NB4 (cell line): Measurements from ENCODE around the gene KCNH4.

Experiments
- POLR2A ChIP-seq: IDR thresholded peaks from 2 replicates; pipeline ENCODE4 v1.6.1; 2011; ENCODE audit warnings: mild to moderate bottlenecking; ENCODE audit not compliant: insufficient read length; ENCODE audit errors: extremely low read depth
- TF ChIP-seq, protein P1 (sequence below): IDR thresholded peaks from one replicate; pipeline ENCODE4 v1.5.1; 2012; ENCODE audit warnings: low read depth, low read length
- TF ChIP-seq, protein P2 (sequence below): IDR thresholded peaks from 2 replicates; pipeline ENCODE4 v1.6.1; 2011; ENCODE audit warnings: low read depth, low read length

DNA sequence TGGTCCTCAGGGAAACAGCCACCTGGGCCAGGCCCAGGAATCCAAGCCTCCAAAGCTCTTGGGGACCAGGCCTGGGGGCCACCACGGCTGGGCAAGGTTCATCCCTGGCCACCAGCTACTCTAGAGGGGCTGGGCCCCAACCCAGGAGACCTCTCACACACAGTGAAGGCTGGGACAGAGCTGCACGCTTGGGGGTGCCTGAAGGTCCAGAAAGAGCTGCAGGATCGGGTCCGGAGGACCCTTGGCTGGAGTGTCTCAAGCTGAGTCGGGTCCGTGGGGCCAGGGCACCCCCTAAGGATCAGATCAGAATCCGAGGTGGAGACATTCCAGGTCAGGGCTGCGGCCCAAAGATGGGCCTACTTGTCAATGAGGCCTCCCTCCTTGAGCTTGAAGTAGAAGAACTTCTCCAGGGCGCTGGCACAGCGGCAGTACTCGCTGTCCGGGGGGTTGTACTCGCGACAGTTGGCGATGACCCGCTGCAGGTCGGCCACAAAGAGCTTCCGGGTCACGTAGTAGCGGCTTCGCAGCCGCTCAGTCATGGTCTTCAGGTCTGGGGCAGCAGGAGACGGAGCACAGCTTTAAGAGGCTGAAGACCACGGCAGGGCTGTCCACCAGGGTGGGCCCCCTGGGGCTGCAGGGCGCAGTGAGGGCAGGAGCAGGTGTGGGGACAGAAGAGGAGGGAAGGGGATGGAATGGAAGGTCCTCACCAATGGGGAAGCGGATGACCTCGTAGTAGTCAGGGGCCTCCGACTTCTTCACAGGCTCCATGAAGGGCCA lies 67.5 kb downstream of the KCNH4 start:
- TF ChIP-seq, protein P1, sequence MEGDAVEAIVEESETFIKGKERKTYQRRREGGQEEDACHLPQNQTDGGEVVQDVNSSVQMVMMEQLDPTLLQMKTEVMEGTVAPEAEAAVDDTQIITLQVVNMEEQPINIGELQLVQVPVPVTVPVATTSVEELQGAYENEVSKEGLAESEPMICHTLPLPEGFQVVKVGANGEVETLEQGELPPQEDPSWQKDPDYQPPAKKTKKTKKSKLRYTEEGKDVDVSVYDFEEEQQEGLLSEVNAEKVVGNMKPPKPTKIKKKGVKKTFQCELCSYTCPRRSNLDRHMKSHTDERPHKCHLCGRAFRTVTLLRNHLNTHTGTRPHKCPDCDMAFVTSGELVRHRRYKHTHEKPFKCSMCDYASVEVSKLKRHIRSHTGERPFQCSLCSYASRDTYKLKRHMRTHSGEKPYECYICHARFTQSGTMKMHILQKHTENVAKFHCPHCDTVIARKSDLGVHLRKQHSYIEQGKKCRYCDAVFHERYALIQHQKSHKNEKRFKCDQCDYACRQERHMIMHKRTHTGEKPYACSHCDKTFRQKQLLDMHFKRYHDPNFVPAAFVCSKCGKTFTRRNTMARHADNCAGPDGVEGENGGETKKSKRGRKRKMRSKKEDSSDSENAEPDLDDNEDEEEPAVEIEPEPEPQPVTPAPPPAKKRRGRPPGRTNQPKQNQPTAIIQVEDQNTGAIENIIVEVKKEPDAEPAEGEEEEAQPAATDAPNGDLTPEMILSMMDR, result no peak
- TF ChIP-seq POLR2A, result no peak
- TF ChIP-seq, protein P2, sequence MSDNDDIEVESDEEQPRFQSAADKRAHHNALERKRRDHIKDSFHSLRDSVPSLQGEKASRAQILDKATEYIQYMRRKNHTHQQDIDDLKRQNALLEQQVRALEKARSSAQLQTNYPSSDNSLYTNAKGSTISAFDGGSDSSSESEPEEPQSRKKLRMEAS, result no peak
